Mesenchymal stem cell (in vitro differentiated cells and primary cell): ENCODE measurements around the gene NOX3.

Experiments
- DNase-seq: peaks from one replicate; pipeline ENCODE4 v3.0.0-alpha.2; 2013
- H2AFZ ChIP-seq: one replicate; pipeline ENCODE4 v1.6.1; 2013; ENCODE audit warnings: low read depth, mild to moderate bottlenecking, control low read depth, inconsistent platforms, low read length, moderate library complexity
- H2AK5ac ChIP-seq: 2 replicates; pipeline ENCODE4 v1.6.1; 2013; ENCODE audit warnings: low read length, moderate library complexity, mild to moderate bottlenecking, inconsistent platforms; ENCODE audit not compliant: severe bottlenecking
- H2BK120ac ChIP-seq: one replicate; pipeline ENCODE4 v1.6.1; 2013; ENCODE audit warnings: low read depth, mild to moderate bottlenecking, inconsistent platforms, low read length, moderate library complexity
- H2BK12ac ChIP-seq, 2 experiments: one replicate each; pipeline ENCODE4 v1.6.1; 2013; ENCODE audit warnings: inconsistent platforms in 2 of 2, low read length in 2 of 2, mild to moderate bottlenecking in 2 of 2, moderate library complexity in 2 of 2, control low read depth in 1 of 2
- H2BK15ac ChIP-seq: one replicate; pipeline ENCODE4 v1.6.1; 2013; ENCODE audit warnings: mild to moderate bottlenecking, low read depth, inconsistent platforms; ENCODE audit not compliant: poor library complexity, severe bottlenecking
- H2BK5ac ChIP-seq: 2 replicates; pipeline ENCODE4 v1.6.1; 2013; ENCODE audit warnings: low read depth, mild to moderate bottlenecking, low read length, control low read depth, inconsistent platforms; ENCODE audit not compliant: poor library complexity, severe bottlenecking
- H3K14ac ChIP-seq, 2 experiments: one replicate each; pipeline ENCODE4 v1.6.1; 2013; ENCODE audit warnings: inconsistent platforms in 2 of 2, low read length in 2 of 2, control low read depth in 1 of 2, mild to moderate bottlenecking in 1 of 2, moderate library complexity in 1 of 2
- H3K18ac ChIP-seq, 2 experiments: one replicate each; pipeline ENCODE4 v1.6.1; 2013; ENCODE audit warnings: inconsistent platforms in 2 of 2, low read length in 2 of 2, control low read depth in 1 of 2, low read depth in 1 of 2, mild to moderate bottlenecking in 1 of 2
- H3K23ac ChIP-seq, 2 experiments: one replicate each; pipeline ENCODE4 v1.6.1; 2013; ENCODE audit warnings: inconsistent platforms in 2 of 2, low read length in 2 of 2, mild to moderate bottlenecking in 2 of 2, moderate library complexity in 2 of 2, control low read depth in 1 of 2
- H3K27ac ChIP-seq: 2 replicates; pipeline ENCODE4 v1.5.1; 2013; ENCODE audit warnings: mild to moderate bottlenecking, moderate library complexity, low read length, control low read depth, inconsistent platforms; ENCODE audit not compliant: poor library complexity, severe bottlenecking
- H3K27me3 ChIP-seq, 2 experiments: 2 replicates each; pipeline versions ENCODE4 v1.6.1 to v1.7.0; 2013; ENCODE audit warnings: low read length in 2 of 2, mild to moderate bottlenecking in 2 of 2, moderate library complexity in 2 of 2, control low read depth in 1 of 2, inconsistent platforms in 1 of 2; ENCODE audit not compliant: control insufficient read depth in 1 of 2, insufficient read depth in 1 of 2
- H3K36me3 ChIP-seq, 2 experiments: 2 replicates each; pipeline versions ENCODE4 v1.6.1 to v1.7.0; 2013; ENCODE audit warnings: low read length in 2 of 2, control low read depth in 1 of 2, inconsistent platforms in 1 of 2, low read depth in 1 of 2, mild to moderate bottlenecking in 1 of 2; ENCODE audit not compliant: insufficient read depth in 2 of 2, control insufficient read depth in 1 of 2
- H3K4ac ChIP-seq, 2 experiments: one replicate each; pipeline ENCODE4 v1.6.1; 2013; ENCODE audit warnings: inconsistent platforms in 2 of 2, low read length in 2 of 2, mild to moderate bottlenecking in 2 of 2, moderate library complexity in 2 of 2, control low read depth in 1 of 2, low read depth in 1 of 2
- H3K4me1 ChIP-seq: 2 replicates; pipeline ENCODE4 v1.6.1; 2013; ENCODE audit warnings: low read depth, low read length, control low read depth; ENCODE audit not compliant: control insufficient read depth, insufficient read depth
- H3K4me2 ChIP-seq: 2 replicates; pipeline ENCODE4 v1.6.1; 2013; ENCODE audit warnings: low read length, mild to moderate bottlenecking, inconsistent platforms; ENCODE audit not compliant: poor library complexity, severe bottlenecking
- H3K4me3 ChIP-seq, 2 experiments: 2 replicates each; pipeline versions ENCODE4 v1.5.1 to v1.7.0; 2013; ENCODE audit warnings: low read length in 2 of 2, mild to moderate bottlenecking in 2 of 2, control low read depth in 1 of 2, low read depth in 1 of 2; ENCODE audit not compliant: insufficient read depth in 1 of 2
- H3K79me1 ChIP-seq: replicated peaks from 2 replicates; pipeline ENCODE4 v1.6.1; 2013; ENCODE audit warnings: mild to moderate bottlenecking, control low read depth, low read length, inconsistent platforms; ENCODE audit not compliant: poor library complexity, severe bottlenecking
- H3K9ac ChIP-seq: 2 replicates; pipeline ENCODE4 v1.7.0; 2013; ENCODE audit warnings: mild to moderate bottlenecking, low read length, moderate library complexity
- H3K9me3 ChIP-seq: 2 replicates; pipeline ENCODE4 v1.7.0; 2013; ENCODE audit warnings: mild to moderate bottlenecking, low read length; ENCODE audit not compliant: control insufficient read depth
- H4K8ac ChIP-seq: one replicate; pipeline ENCODE4 v1.6.1; 2013; ENCODE audit warnings: inconsistent platforms, mild to moderate bottlenecking, low read length, moderate library complexity
- H4K91ac ChIP-seq: one replicate; pipeline ENCODE4 v1.6.1; 2013; ENCODE audit warnings: mild to moderate bottlenecking, low read length, inconsistent platforms
- WGBS: methylation state at CpG from one replicate; pipeline ENCODE4 v1.1.7; 2013; ENCODE audit warnings: mixed read lengths; 5-methylcytosine and 5-hydroxymethylcytosine counted together

The NOX3 gene

DNA sequence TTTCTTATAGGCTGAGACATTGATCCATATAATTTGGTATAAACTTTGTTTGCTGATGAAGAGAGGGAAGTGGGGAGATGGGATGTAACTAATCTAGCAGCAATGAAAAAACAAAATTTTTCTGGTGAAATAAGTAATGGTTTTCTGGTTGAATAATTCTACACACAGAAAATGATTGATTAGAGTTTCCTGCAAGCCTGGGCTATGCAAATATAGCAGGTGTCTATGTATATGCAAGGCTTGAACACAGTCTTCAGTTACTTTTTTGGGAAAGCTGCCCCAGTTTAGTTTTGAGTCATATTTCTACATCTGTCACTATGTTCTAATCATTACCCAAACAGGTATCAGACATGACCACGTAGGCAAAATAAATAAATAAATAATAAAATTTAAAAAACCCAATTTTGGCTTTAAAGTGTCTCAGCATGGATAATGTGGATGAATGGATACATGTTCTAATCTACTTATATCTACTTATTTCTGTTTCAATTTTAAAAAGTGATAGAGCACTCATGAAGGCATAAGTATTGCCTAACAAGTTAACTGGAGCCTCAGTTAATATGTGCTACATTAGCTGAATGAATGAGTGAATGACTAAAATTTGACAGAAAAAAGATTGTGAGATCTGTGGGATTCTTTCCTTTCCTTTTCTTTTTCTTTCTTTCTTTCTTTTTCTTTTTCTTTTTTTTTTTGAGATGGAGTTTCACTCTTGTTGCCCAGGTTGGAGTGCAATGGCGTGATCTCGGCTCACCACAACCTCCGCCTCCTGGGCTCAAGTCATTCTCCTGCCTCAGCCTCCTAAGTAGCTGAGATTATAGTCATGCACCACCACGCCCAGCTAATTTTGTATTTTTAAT is 104.1 kb downstream of the NOX3 start:
- Histone ChIP-seq H2AFZ (no peak overlapping the region), H3K4me2 (no peak overlapping the region), H4K8ac (no peak overlapping the region), H3K4ac (no peak overlapping the region), H3K18ac (no peak overlapping the region), H3K4me3 (no peak overlapping the region), H2BK15ac (no peak overlapping the region), H3K14ac (no peak overlapping the region), H3K9ac (no peak overlapping the region), H3K27me3 (no peaks in the 10 kb centered on the region), H3K79me1 (no peaks in the 10 kb centered on the region), H3K9me3 (peaks cover 23% of the 10 kb centered on the region), H3K27ac (no peak overlapping the region), H3K36me3 (no peaks in the 10 kb centered on the region), H2BK5ac (no peak overlapping the region), H2BK12ac (no peak overlapping the region), H2BK120ac (no peak overlapping the region), H4K91ac (no peak overlapping the region), H3K4me1 (no peaks in the 10 kb centered on the region), H3K23ac (no peak overlapping the region), H2AK5ac (no peak overlapping the region)
- WGBS: 86% methylated on average over 1 of the region's 5 CpGs
- DNase-seq: no peak

DNA sequence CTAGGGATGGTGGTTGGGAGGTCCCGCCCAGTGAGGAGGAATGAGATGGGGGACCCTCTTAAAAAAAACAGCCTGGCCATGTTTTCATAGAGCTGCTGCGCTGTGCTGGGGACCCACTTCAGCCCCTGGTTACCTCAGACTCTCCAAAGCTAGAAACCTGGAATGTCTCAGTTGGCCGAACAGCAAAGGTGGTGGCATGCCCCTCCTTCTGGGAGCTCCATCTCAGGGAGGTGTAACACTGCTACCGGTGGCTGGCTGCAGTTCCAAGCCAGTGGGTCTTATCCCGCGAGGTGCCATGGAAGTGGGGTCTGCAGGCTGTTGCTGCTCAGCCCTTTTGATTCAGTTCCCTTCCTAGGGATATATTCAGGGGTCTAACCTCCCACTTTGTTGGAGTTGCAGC is 105.7 kb downstream of the NOX3 start:
- no peaks in the 10 kb centered on the region for H3K27me3 ChIP-seq
- no peak overlapping the region for H3K18ac ChIP-seq
- DNase-seq: no peak
- H3K9ac ChIP-seq: no peak overlapping the region
- H3K4me1 ChIP-seq: no peaks in the 10 kb centered on the region
- H3K9me3 ChIP-seq: peaks cover 22% of the 10 kb centered on the region
- no peak overlapping the region for H2AK5ac ChIP-seq
- no peak overlapping the region for H3K27ac ChIP-seq
- no peak overlapping the region for H2BK5ac ChIP-seq
- H3K36me3 ChIP-seq: no peaks in the 10 kb centered on the region
- H4K91ac ChIP-seq: no peak overlapping the region
- no peak overlapping the region for H3K4me2 ChIP-seq
- H3K4ac ChIP-seq: no peak overlapping the region
- no peak overlapping the region for H2BK120ac ChIP-seq
- no peak overlapping the region for H3K14ac ChIP-seq
- WGBS: 95% methylated on average over 6 of the region's 6 CpGs
- no peak overlapping the region for H2BK15ac ChIP-seq
- no peak overlapping the region for H3K4me3 ChIP-seq
- H3K79me1 ChIP-seq: no peaks in the 10 kb centered on the region
- no peak overlapping the region for H3K23ac ChIP-seq
- H2AFZ ChIP-seq: no peak overlapping the region
- H4K8ac ChIP-seq: no peak overlapping the region
- H2BK12ac ChIP-seq: no peak overlapping the region

DNA sequence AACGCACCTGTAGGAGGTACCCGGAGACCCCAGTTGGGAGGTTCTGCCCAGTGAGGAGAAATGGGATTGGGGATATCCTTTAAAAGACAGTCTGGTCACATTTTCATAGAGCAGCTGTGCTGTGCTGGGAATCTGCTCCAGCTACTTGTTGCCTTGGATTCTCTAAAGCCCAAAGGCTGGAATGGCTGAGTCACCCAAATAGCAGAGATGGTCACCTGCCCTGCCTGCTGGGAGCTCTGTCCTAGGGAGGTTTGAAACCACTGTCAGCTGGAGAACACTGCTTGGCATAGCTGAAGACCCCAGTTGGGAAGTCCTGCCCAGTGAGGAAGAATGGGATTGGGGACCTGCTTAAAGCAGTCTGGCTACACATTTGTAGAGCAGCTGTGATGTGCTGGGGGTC is 106.5 kb downstream of the NOX3 start:
- no peaks in the 10 kb centered on the region for H3K36me3 ChIP-seq
- no peak overlapping the region for H3K4ac ChIP-seq
- no peak overlapping the region for H2BK120ac ChIP-seq
- no peaks in the 10 kb centered on the region for H3K4me1 ChIP-seq
- WGBS: 88% methylated on average over 2 of the region's 2 CpGs
- no peak overlapping the region for H2BK15ac ChIP-seq
- no peak overlapping the region for H2BK12ac ChIP-seq
- peak; percentile 38 for DNase-seq
- H3K4me2 ChIP-seq: no peak overlapping the region
- H3K18ac ChIP-seq: peak overlapping the region in 1 of 2 experiments; percentile 37
- no peak overlapping the region for H3K14ac ChIP-seq
- H4K91ac ChIP-seq: no peak overlapping the region
- H2BK5ac ChIP-seq: no peak overlapping the region
- H3K9ac ChIP-seq: no peak overlapping the region
- no peak overlapping the region for H3K27ac ChIP-seq
- H2AFZ ChIP-seq: no peak overlapping the region
- no peak overlapping the region for H3K23ac ChIP-seq
- peaks cover 13% of the 10 kb centered on the region for H3K9me3 ChIP-seq
- H3K4me3 ChIP-seq: no peak overlapping the region
- H3K27me3 ChIP-seq: no peaks in the 10 kb centered on the region
- H4K8ac ChIP-seq: no peak overlapping the region
- H2AK5ac ChIP-seq: no peak overlapping the region
- no peaks in the 10 kb centered on the region for H3K79me1 ChIP-seq

DNA sequence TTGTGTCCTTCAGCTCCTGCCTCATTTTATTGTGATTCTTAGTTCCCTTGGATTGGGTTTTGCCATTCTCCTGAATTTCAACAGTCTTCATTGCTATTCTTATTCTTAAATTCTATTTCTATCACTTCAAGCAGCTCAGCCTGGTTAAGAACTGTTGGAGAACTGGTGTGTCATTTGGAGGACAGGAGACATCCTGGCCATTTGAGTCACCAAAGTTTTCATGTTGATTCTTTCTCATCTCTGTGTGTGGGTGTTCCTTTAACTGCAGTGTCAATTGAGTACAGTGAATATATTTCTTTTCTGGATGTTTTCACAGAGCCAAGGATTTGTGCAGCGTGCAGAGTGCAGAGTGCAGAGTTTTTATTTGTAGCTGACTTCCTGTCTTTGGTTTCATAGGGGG is 107.8 kb downstream of the NOX3 start:
- Histone ChIP-seq H3K27me3 (no peaks in the 10 kb centered on the region), H4K91ac (no peak overlapping the region), H3K4me1 (no peaks in the 10 kb centered on the region), H3K23ac (no peak overlapping the region), H3K14ac (no peak overlapping the region), H2BK15ac (no peak overlapping the region), H3K9ac (no peak overlapping the region), H3K4me2 (no peak overlapping the region), H3K4ac (no peak overlapping the region), H3K4me3 (no peak overlapping the region), H2AK5ac (no peak overlapping the region), H3K27ac (no peak overlapping the region), H2AFZ (no peak overlapping the region), H3K18ac (no peak overlapping the region), H4K8ac (no peak overlapping the region), H2BK5ac (no peak overlapping the region), H2BK120ac (no peak overlapping the region), H3K36me3 (no peaks in the 10 kb centered on the region), H2BK12ac (no peak overlapping the region), H3K9me3 (peaks cover 7% of the 10 kb centered on the region), H3K79me1 (no peaks in the 10 kb centered on the region)
- DNase-seq: no peak
- WGBS: 86% methylated on average over 1 of the region's 1 CpG
